Frontal cortex (tissue), 4 donors: ENCODE measurements around the gene ELMO2. TPM values are rescaled to one million over a fixed set of nuclear protein-coding genes. Genes with fewer than 3 reads are reported as not detected.

Experiments used
- DNase-seq, 2 donors: peaks; one replicate each; pipeline ENCODE4 v3.0.0; 2012; ENCODE audit warnings: low spot score in 2 of 2
- FAIRE-seq: peaks from 2 replicates; lab custom pipeline; 2012; peaks lifted over from hg19 to GRCh38; lab: Jason Lieb, UNC
- total RNA-seq: library from RNA; depleted of rRNA; stranded (reverse); fragments of >200 nt; gene quantifications from one replicate; pipeline ENCODE4 v1.2.3, GENCODE V29; 2014
- donor health status: control.
- donor health status: control.
- donor health status: control.

Gene ELMO2, protein sequence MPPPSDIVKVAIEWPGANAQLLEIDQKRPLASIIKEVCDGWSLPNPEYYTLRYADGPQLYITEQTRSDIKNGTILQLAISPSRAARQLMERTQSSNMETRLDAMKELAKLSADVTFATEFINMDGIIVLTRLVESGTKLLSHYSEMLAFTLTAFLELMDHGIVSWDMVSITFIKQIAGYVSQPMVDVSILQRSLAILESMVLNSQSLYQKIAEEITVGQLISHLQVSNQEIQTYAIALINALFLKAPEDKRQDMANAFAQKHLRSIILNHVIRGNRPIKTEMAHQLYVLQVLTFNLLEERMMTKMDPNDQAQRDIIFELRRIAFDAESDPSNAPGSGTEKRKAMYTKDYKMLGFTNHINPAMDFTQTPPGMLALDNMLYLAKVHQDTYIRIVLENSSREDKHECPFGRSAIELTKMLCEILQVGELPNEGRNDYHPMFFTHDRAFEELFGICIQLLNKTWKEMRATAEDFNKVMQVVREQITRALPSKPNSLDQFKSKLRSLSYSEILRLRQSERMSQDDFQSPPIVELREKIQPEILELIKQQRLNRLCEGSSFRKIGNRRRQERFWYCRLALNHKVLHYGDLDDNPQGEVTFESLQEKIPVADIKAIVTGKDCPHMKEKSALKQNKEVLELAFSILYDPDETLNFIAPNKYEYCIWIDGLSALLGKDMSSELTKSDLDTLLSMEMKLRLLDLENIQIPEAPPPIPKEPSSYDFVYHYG
- 43.2 TPM for total RNA-seq

DNA sequence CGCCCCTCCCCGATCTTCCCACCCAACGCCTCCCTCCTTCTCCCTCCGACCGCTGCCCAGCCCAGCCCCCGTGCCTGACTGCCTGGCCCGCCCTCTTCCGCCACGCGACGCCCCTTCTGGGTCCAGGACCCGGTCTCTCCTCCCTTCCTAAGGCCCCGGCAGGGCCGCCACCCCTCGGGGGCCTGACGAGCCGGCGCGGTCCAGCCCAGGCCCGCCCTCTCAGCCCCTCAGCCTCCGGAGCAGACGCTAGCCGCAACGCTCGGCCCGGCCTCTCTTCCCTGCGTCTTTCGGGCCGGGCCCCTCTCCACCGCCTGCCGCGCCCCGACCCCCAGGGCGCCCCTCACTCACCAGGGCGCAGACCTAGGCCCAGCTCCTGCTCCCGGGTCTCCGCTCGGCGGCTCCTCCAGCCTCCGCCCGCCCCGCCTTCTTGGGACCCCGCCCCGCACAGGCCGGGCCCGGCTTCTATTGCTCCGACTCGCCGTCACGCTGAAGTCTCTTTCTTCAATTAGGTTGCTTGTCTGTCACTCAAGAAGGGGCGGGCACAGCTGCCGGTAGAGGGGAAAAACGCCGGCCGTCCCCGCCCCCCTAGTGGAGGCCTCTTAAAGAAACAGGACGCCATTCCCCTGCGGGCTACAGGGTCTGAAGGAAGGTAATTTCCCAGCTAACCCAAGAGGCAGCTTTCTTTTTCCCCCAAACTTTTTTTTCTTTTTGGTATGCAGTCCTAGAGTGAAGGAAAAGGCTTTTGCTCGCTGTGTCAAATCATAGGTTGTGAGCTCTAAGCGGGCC is at the start of gene ELMO2:
Gene ELMO2, minus strand, starts transcription at position 416 of the 786 bp plus-strand sequence. CDS start 12,133 bp downstream, outside the sequence.
- FAIRE-seq: no peak
- peak; percentile 94 to 95 for DNase-seq

DNA sequence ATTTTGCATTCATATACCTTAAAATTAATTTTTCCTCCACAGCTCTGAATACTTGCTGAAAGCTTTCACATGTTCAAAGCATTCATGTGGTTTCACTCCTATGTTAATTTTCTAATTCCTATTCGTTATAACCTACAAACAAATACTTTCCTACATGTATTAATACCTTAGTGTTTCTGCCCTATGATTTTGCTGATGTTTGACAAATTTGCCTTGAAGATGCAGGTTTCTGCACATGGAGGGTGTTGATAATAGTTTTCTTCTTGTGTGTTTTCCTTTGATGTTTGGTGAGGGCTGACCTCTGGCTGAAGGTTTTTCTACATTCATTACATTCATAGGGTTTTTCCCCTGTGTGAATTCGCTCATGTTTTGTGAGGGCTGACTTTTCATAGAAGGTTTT is 49.3 kb upstream of the ELMO2 start:
- no peak for FAIRE-seq
- no peak for DNase-seq

DNA sequence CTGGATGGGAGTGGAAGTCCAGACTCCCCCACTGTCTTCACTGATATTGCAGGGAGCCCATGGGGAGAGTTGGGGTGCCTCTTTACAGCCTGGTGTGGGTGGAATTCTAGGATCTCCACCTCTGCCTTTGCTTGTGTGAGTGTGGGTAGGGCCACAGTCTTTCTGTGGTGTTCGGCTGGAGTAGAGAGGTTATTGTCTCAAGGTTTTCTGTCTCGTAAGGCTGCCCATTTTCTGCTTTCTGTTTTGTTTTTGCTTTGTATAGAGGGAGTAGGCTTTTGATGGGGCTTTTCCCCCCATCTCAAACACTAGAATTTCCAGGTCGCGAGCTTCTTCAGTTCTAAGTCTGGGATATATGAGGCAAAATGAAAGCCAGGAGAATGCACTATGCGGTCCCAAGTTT is 40.4 kb upstream of the ELMO2 start:
- FAIRE-seq: no peak
- DNase-seq: no peak

DNA sequence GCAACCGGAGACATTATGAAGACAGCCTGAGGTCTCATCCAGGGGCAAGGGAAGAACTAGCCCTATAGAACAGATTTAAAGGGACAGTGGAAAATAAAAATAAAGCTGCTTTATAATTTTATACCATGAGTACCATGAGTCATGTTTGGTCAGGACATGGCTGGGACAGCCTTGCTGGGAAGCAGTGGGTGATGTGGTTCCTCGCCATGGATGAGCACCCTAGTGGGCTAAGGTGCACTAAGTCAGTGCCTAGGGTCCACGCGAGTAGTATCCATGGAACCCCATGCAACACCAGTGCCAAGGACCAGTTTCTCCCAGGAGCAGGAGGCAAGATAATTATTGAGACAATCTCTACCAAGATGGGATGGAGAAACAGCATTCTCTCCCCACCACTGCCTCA is 33.4 kb upstream of the ELMO2 start:
- DNase-seq: no peak
- no peak for FAIRE-seq

DNA sequence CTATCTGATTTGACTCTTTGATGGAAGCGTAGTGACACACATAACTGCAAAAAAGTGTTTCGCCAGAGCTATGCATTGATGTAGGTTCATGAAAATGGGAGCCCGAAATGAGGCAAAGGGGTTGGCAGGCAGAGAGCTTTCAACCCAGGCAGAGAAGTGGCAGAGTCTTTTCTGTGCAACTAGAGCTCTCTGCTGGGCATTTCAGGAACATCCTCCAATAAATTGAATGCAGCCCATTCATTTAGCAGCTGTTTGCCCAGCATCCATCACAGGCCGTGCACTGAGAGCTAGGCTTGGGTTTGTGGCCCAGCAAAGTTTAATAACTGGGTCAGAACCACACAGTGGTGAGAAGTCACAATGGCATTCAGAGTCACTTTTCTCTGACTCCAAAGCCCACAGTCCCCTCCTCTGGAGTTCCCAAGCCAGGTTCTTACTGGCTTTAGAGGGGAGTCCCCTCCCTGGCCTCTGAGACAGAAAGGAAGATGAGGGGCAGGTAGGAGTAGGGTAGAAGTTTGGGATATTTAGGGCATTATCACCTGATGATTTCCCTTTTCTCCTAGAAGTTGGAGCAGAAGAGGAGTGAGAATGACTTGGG is 31.8 kb upstream of the ELMO2 start:
- FAIRE-seq: peak; percentile 51
- peak; percentile 64 to 76 for DNase-seq

DNA sequence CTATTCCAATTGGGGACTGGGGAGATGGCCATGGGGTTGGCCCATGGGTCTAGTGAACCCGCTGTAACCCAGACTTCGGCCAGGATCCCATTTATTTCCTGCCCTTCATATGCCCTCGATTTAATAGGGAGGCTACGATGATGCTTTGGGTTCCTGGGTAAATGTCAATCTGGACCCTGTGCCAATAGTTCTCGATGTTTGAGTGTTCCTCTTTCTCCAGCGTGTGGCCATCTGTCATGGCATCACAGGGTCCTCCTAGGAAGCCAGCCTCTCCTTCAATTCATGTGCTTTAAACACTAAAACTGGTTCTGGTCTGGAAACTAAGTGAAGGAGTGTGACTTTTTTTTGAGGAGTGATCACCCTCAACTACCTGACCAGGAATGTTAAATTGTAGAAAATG is 28.7 kb upstream of the ELMO2 start:
- DNase-seq (no peak), FAIRE-seq (no peak)

DNA sequence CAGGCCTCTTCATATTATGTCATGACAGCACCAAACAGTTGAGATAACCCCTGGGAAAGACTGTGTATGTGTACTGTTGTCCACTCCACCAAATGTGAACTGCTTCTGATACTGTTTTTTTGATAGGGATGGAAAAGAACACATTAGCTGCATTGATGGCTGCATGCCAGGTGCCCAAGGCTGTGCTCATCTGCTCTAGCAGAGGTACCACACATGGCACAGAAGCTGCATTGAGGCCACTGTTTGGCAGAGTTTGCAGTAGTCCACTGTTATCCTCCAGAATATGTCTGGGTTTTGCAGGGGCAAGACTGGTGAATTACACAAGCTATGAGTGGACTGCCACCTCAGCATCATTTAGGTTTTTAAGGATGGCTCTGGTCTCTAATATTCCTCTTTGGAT is 28.2 kb upstream of the ELMO2 start:
- no peak for DNase-seq
- FAIRE-seq: no peak

DNA sequence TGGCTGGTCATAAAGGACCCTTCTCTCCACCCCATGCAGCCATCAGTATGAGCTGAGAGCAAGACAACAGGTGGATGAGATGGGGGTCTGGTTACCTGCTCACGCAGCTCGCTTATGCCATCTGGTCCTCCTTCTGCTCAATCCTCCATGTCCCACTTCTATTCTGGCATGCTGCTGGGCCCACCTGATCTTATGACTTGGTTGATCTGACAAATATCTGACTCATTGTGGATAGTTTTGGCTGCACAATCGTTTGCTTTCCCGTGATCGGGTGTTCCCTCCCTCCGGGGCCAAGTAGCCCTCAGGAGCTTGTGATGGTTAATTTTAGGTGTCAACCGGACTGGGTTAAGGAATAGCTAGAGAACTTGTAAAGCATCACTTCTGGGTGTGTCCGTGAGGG is 26.6 kb upstream of the ELMO2 start:
- DNase-seq (no peak), FAIRE-seq (no peak)

DNA sequence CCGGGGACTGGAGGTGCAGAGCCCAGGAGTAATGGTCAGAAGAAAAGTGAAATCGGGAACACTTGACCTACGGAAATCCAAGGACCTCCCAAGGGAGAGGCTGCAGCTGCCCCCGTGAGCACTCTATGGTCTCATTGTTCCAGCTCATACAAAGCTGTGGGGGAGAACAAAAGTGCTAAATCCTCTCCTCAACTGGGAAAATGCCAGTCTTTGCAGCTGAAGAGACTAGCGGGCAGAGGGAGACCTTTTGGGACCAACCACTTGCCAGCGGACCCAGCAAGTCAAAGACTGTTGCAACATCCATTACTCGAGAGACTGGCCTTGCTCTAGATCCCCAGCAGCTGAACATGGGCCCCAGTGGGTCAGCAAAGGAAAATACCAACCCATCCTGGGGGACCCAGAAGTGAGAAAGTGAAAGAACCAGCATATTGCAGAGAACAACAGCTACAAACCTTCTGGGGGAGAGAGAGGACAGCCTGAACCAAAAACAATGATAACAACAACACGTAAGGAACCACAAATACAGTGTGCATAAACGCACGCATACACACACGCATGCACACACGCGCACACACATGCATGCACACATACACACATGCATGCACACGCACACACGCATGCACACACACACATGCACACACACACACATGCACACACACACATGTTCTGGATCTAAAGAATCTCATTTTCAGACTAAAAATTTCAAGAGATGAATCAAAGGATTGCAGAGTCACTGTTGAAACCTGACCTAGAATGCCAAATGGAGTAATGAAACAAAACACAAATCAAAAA is 24.7 kb upstream of the ELMO2 start:
- no peak for FAIRE-seq
- no peak for DNase-seq

DNA sequence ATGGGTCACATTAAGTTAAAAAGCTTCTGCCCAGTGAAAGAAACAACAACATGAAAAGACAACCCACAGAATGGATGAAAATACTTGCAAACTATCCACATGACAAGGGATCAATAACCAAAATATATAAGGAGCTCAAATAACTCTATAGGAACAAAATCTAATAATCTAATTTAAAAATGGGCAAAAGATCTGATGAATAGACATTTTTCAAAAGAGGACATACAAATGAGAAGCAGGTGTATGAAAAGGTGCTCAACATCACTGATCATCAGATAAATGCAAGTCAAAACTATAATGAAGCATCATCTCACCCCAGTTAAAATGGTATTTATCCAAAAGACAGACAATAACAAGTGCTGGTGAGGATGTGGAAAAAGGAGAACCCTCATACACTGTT is 21.0 kb upstream of the ELMO2 start:
- no peak for FAIRE-seq
- DNase-seq: no peak

DNA sequence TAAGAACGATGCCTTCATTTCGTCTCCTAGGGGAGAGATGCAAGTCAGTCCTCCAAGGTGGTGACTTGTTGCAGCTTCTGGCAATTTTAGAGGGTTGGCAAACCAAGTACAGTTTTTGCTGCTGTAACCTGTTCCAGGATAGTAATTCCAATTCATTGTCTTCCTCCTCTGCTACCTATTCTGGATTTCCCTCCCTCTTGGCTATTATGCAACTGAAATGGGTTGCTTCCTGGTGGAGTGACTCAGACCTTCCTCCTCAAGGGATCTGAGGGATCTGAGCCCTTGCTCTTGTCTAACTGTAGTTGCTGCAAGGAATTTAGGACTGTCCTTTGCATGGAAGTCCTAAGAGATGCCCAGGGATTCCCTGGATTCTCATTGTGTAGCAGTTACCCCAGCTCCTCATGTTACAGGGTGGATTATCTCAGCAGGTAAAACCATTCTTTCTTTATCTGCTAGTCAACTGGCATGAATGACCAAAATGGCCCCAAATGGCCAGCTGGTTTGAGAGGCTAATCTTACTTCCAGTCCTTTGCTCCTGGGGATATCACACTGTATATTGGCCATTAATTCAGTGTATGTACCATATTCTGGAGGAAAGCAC is 17.6 kb upstream of the ELMO2 start:
- DNase-seq (no peak), FAIRE-seq (no peak)

DNA sequence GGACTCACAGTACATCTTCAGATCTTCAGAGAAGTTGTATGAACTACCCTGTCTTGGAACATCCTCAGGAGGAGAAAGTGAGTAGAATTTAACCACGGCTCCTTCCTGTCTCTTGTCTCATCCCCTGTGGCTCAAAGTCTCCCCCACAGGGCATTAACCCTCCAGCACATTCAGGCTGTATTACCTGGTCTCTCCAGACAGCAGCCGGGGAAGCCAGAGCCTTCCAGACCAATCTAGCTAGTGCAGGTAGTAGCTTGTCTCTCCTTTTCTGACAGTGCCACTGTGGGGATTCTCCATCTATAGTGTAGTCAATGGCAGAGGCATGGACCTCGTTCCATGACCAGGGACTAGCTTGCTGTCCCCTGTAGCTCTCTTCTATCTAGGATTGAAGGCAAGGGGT is 16.9 kb upstream of the ELMO2 start:
- DNase-seq (no peak), FAIRE-seq (no peak)

DNA sequence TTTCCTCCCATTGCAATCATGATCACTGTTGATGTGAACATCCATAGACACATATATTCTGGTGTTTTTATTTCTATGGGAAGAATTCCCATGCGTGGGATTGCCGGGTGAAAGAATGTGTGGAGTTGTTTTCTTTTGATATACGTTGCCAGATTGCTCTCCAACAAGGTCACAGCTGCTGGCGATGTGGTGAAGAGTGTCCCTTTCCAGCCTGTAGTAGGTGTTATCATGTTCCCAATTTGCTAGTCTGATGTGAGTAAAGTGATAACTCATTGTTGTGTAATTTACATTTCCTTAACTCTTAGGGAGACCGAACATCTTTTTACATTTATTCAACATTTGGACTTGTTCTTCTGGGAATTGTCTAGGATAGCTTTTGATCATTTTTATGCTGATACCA is 14.5 kb upstream of the ELMO2 start:
- FAIRE-seq (no peak), DNase-seq (no peak)

DNA sequence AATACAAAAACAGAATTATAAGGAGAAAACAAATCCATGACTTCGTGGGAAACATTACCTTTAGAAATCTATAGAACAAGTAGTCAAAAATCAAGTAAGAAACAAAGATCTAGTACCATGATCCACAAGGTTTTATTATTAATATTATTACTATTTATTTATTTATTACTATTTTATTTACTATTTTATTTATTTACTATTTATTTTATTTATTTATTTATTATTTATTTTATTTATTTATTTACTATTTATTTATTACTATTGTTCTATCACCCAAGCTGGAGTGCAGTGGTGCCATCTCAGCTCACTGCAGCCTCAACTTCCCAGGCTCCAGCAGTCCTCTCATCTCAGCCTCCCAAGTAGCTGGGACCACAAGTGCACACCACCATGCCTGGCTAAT is 13.5 kb upstream of the ELMO2 start:
- DNase-seq (no peak), FAIRE-seq (peak; percentile 82)

DNA sequence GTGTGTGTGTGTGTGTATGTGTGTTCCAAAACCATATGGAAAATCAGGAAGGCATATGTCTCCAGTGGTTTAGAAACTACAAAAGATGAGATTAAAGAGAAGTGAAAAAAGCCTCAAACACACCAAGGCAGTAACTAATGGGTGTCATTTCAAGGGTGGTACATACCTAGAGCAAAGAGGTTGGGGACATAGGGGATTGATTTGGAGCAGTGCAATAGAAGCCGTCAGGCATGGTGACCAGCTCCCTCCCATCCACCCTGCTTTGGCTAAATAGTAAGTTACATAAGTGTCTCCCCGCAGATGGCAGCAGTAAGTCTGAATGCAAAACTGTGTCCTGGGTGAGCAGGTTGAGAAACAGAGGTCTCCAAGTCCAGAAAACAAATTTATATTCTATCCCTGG is 10.4 kb upstream of the ELMO2 start:
- DNase-seq: no peak
- no peak for FAIRE-seq

DNA sequence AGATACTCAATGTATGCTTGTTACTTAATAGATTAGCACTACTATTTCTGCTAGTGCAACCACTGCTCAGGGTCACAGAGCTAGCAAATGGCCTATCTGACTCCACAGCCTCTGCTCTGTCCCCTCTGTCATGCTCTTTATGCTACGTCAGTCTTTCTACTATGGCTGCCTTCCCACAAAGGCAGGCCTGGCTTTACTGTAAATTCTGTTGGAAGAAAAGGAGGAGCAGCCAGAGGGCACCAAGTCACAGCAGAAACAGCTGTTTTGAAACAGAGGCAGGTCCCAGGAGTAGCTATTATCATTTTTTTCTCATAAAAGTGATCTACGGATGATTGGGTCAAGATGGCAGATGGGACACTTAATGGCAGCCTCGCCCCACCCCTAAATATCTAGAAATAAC is 10.0 kb upstream of the ELMO2 start:
- DNase-seq (no peak), FAIRE-seq (no peak)

DNA sequence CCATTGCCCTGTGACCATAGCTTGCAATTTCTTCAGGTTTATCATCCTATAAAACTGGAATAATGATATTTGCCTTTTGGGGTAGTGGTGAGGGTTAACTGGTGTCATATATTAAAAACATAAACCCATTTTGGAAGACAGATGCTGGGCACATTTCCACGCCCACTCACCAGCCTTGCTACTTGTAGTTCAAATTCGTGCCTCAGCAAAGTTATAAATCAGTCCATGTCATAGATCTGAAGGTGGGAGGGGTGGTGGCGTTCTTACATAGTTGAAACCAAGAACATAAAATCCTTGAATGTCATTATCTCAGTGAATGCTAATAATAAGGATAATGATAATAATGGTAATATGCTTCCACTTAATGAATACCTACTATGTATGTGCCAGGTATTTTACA is 9.4 kb upstream of the ELMO2 start:
- FAIRE-seq: no peak
- no peak for DNase-seq

DNA sequence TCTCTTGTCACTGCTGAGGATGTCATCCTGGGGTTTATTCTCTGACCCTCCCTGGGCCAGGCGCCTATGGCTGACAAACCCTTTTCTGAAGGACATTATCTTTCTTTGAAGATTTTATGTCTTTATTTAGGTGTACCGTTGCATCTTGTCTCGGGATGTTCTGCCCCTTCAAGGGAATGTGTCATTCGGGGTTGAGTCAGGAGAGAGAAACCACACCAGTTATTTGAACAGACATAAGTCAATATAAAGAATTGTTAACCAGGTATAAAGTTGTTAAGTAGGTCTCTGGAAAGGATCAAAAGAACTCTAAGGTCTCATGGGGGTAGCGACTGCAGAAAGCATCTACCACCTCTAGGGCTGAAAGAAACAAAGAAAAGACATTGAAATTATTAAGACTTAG is 8.2 kb upstream of the ELMO2 start:
- no peak for FAIRE-seq

DNA sequence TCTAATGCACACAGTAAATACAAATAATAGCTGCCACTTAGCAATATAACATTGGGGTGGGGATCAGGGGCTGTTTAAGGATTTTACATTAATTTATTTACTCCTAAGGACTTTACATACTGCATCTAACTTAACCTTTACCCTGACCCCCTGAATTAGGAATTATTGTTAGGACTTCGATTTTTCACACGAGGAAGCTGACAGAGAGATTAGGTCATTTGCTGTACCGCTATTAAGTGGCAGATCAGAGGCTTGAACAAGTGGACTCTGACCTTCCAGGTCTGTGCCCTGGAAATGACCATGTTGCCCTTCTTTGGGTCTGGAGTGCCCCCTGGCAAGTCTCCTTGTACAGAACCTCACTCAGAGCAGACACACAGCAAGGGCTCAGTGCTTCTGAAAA is 5.2 kb upstream of the ELMO2 start:
- FAIRE-seq (no peak), DNase-seq (no peak)

More for the DNA sequence above, 8.2 kb upstream of the ELMO2 start:
- no peak for DNase-seq
